GM19025 (cell line): ENCODE results near the gene DECR2.
"Not testable (repeated sequence)": the region's sequence is repeated elsewhere in the genome, so short reads cannot be mapped to it uniquely, and the experiment has no call there.

ENCODE experiments used
- ATAC-seq: cut with Tn5 transposase; IDR thresholded peaks from one replicate; pipeline ENCODE4 v1.9.1; 2021; ENCODE audit warnings: mild to moderate bottlenecking, low read depth, moderate library complexity; ENCODE audit not compliant: unreplicated experiment

Gene DECR2

DNA sequence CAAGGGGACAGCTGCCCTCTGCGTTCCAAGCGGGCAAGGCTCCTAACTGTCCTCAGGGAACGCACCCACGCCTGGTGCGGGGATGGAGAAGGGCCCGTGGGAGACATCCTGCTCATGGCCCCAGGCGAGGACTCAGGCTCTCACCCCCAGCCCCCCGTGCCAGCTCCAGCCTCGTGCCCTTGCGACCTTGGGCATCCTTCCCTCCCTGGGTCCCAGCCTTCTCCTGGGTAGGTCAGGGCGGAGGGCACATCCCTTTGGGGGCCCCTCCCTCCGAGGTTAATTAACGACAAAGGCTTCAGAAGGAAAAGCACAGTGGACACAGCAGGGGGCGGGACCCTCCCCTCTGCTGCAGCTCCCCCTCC lies 22.9 kb upstream of the DECR2 start:
- no peak for ATAC-seq

- ATAC-seq, result no peak
Measured at GRCh38 chr16:379183-379960, 22.3 kb upstream of the DECR2 start.

- no peak for ATAC-seq
Measured at GRCh38 chr16:379961-380761, 21.5 kb upstream of the DECR2 start.

GRCh38 chr16:380762-381011 lies 21.0 kb upstream of the DECR2 start:
- no peak for ATAC-seq

DNA sequence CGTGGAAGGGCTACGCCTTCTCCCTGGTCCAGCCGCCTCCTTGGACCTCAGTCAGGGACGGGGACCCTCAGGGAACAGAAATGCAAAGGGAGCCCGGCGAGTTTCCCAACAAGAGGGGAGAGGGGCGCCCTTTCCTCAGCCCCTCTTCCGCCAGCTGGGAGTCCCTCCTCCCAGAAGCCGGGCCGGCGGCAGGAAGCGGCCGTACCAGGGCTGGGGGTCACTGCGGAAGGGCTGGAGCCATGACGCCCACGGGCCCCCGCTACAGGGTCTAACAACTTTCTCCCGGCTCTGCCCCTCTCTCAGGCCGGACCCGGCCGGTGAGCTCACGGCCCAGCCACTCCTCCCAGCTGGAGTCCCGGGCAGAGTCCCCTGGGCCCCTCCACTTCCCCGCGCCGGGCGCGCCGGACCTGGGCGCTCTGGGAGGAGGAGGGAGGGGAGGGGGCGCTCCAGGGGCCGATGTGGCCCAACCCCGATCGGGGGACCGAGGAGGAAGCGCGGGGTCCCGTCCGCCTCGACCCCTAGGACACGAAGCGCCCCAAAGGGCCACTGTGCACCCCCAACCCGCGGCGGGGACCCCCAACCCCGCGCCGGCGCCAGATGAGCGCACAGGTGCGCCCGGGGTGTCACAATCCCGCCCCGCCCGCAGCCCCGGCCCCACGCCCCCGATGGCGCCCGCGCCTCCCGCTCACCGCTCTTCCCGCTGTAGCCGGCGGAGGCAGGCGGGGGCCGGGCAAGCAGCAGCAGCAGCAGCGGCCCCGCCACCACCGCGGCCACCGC lies 20.5 kb upstream of the DECR2 start:
- ATAC-seq, result peak; percentile 24

- peak; percentile 47 for ATAC-seq
Measured at GRCh38 chr16:381789-382717, 19.6 kb upstream of the DECR2 start, which contains the start of gene PGAP6. TSS of gene PGAP6 (minus strand) at chr16:381978. CDS start at chr16:381821, 157 bp downstream.

- ATAC-seq, result no peak
Measured at GRCh38 chr16:383326-384051, 18.2 kb upstream of the DECR2 start.

GRCh38 chr16:386641-387156 lies 15.0 kb upstream of the DECR2 start:
- no peak for ATAC-seq

- not testable (repeated sequence) for ATAC-seq
Measured at GRCh38 chr16:387761-388666, 13.7 kb upstream of the DECR2 start.

- ATAC-seq, result no peak
Measured at GRCh38 chr16:389352-389751, 12.3 kb upstream of the DECR2 start.

- no peak for ATAC-seq
Measured at GRCh38 chr16:391885-392335, 9.8 kb upstream of the DECR2 start.

GRCh38 chr16:392450-393030 lies 9.1 kb upstream of the DECR2 start:
- no peak for ATAC-seq

- no peak for ATAC-seq
Measured at GRCh38 chr16:396199-396598, 5.5 kb upstream of the DECR2 start.

DNA sequence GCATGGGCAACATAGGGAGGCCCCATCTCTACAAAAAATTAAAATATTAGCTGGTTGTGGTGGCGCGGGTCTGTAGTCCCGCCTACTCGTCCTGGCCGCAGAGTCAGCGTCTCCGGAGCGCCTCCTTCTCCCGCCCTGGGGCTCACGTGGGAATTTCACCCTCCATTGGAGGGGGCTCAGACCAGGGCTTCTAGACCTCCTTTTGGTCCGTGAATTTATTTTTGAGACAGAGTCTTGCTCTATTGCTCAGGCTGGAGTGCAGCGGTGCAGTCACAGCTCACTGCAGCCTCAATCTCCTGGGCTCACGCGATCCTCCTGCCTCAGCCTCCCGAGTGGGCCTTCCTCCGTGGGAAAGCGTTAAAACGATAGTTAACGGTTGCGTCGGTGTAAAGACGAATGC lies 5.1 kb upstream of the DECR2 start:
- no peak for ATAC-seq

DNA sequence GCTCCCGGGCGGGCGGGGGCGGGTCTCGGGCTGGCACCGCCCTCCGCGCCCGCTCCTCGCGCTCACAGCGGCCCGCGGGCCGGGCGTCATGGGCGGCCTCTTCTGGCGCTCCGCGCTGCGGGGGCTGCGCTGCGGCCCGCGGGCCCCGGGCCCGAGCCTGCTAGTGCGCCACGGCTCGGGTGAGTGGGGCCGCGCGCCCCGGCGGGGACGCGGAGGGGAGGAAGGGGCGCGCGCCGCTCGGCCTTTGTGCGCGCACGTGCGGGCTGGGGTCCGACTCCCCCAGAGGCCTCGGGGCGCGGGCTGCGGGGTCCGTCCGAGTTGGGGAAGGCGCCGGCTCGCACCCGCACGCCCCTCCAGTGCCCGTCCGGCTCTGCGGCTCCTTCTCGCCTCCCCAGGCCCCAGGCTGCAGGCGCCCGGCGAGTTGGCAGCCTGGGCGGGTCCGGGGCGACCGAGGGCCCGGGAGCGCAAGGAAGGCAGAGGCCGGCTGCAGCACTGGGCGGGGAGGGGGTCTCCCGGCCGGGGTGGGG lies 4.5 kb upstream of the DECR2 start, which contains the start of gene NME4:
NME4 (plus strand) TSS at position 65 of the 527 bp plus-strand sequence; CDS start at position 89, 24 bp downstream.
- no peak for ATAC-seq

- no peak for ATAC-seq
Measured at GRCh38 chr16:397736-398332, 3.9 kb upstream of the DECR2 start.
